Heart left ventricle (tissue), 16 donors: ENCODE measurements around the gene PTPRK. TPM values are rescaled to one million over a fixed set of nuclear protein-coding genes. Genes with fewer than 3 reads are reported as not detected.

Experiments
- ATAC-seq, 4 donors: fragments of 200-7000 bp; cut with Tn5 transposase; one replicate each; pipeline ENCODE4 v1.9.1; 2020 to 2022; ENCODE audit warnings: moderate library complexity in 4 of 4, mild to moderate bottlenecking in 3 of 4, moderate number of reproducible peaks in 1 of 4
- DNase-seq, 5 donors: peaks; one replicate each; pipeline ENCODE4 v3.0.0-alpha.2; 2020
- H3K27ac ChIP-seq, 12 donors: fragments of 200-600 bp; sonication (generic) in 4 of 12; one replicate each; pipeline versions ENCODE4 v1.5.0 to v1.8.0; 2016 to 2022; ENCODE audit warnings: mild to moderate bottlenecking in 2 of 12
- H3K27me3 ChIP-seq, 9 donors: fragments of 200-600 bp; sonication (generic) in 2 of 9; one replicate each; pipeline versions ENCODE4 v1.5.1 to v1.8.0; 2016 to 2022; ENCODE audit warnings: mild to moderate bottlenecking in 3 of 9
- H3K36me3 ChIP-seq, 9 donors: fragments of 200-600 bp; sonication (generic) in 2 of 9; one replicate each; pipeline versions ENCODE4 v1.5.0 to v1.8.0; 2018 to 2022; ENCODE audit warnings: mild to moderate bottlenecking in 2 of 9
- H3K4me1 ChIP-seq, 12 donors: fragments of 200-600 bp; sonication (generic) in 4 of 12; one replicate each; pipeline versions ENCODE4 v1.5.0 to v1.8.0; 2016 to 2022; ENCODE audit warnings: mild to moderate bottlenecking in 3 of 12
- H3K4me3 ChIP-seq, 12 donors: fragments of 200-600 bp; sonication (generic) in 4 of 12; one replicate each; pipeline versions ENCODE4 v1.5.0 to v1.8.0; 2017 to 2022; ENCODE audit warnings: mild to moderate bottlenecking in 9 of 12, moderate library complexity in 4 of 12
- H3K9me3 ChIP-seq, 12 donors: fragments of 200-600 bp; sonication (generic) in 4 of 12; one replicate each; pipeline versions ENCODE4 v1.5.0 to v1.8.0; 2016 to 2022; ENCODE audit warnings: mild to moderate bottlenecking in 1 of 12
- CTCF ChIP-seq, 12 donors: fragments of 200-600 bp; sonication (generic) in 4 of 12; IDR thresholded peaks; one replicate each; pipeline versions ENCODE4 v1.5.0 to v1.8.0; 2018 to 2022; ENCODE audit warnings: antibody characterized with exemption in 12 of 12, mild to moderate bottlenecking in 5 of 12
- POLR2A ChIP-seq, 2 donors: fragments of 450-650 bp; IDR thresholded peaks; one replicate each; pipeline ENCODE4 v1.6.1; 2017; ENCODE audit warnings: antibody characterized with exemption in 2 of 2, mild to moderate bottlenecking in 2 of 2, moderate library complexity in 2 of 2
- WGBS, 4 donors: extraction: QIAGEN DNeasy Blood & Tissue Kit in 2 of 4; methylation state at CpG; one replicate each; pipeline versions ENCODE4 v1.1.5 to v1.1.7; 2013 to 2018; 5-methylcytosine and 5-hydroxymethylcytosine counted together
- intact Hi-C, 10 donors: fragments of 100-400 bp; cut with DNase I; formaldehyde crosslinking; loops; one replicate each; pipeline versions ENCODE4 v1.11.1 to v1.14.2; 2022
- polyA plus RNA-seq, 2 donors: library from polyadenylated mRNA; stranded (reverse); fragments of 200-250 nt; gene quantifications; one replicate each; pipeline ENCODE4 v1.2.3, GENCODE V29; 2013
- total RNA-seq, 9 donors: library from RNA; depleted of rRNA in 2 of 9; stranded (reverse); fragments of >200 nt in 2 of 9; fragmentation: NEBNext Ultra II Directional in 3 of 9; extraction: Animal tissue kit (Norgen Biotek cat#: 25700) in 3 of 9; gene quantifications; one replicate each; pipeline versions ENCODE4 v1.1.0 to v1.2.4, GENCODE V29; 2016 to 2023
- donor health status: ischemic (EF 13 %, LVEDD 7.1; RV severe dilation, severe dysfunction).
- donor health status: healthy with polysubstance abuse.
- donor health status: DM: no; HTN: yes; CAD: no.
- donor health status: DM: no; HTN: no; CAD: no.
- donor health status: ischemic (EF 25% LVEDD 6.9; RV normal size, moderate dysfunction).
- donor health status: ischemic (EF 25% LVEDD 5.7; RV mildly dilated, moderate dysfunction).
- donor health status: healthy.
- donor health status: DM: yes; HTN: yes; CAD: no.
- donor health status: ischemic (EF 35%, LVEDD 5.7; RV mildly dilated, moderate dysfunction).
- donor health status: nonischemic (EF 11% LVEDD 7.7; RV severe dilation, severe dysfunction).
- donor health status: DM: yes; HTN: yes; CAD: no.
- donor health status: PGD.
- donor health status: ischemic (EF 29% LVEDD 5.4; RV normal size, mild dysfunction).
- donor health status: nonischemic (EF 23%, LVEDD 6.1; RV moderate dilation, normal function).

Gene PTPRK
- total and polyA plus RNA-seq, 11 donors, result 5.4 to 50.8 (median 38.5) TPM

- TF ChIP-seq CTCF (IDR thresholded peaks at IDR 0.05) (no peak), POLR2A (IDR thresholded peaks at IDR 0.05) (no peak)
- DNase-seq (no peak), ATAC-seq (no peak)
- Histone ChIP-seq H3K9me3 (peaks cover 0 to 9% (median 0%) of the 10 kb centered on the region in 12 donors), H3K36me3 (no peaks in the 10 kb centered on the region), H3K4me1 (peaks cover 0 to 24% (median 6%) of the 10 kb centered on the region in 12 donors), H3K4me3 (no peak overlapping the region), H3K27ac (no peak overlapping the region), H3K27me3 (no peaks in the 10 kb centered on the region)
- intact Hi-C loops, result no loop called here
- WGBS, 4 donors, result 79 to 90% (median 87%) methylated on average over 6 of the region's 6 CpGs
Measured at GRCh38 chr6:128414943-128415342, 105.5 kb downstream of the PTPRK start.

GRCh38 chr6:128413291-128413690 lies 107.1 kb downstream of the PTPRK start:
- Histone ChIP-seq H3K27me3 (no peaks in the 10 kb centered on the region), H3K27ac (no peak overlapping the region), H3K36me3 (no peaks in the 10 kb centered on the region), H3K4me1 (peaks cover 0 to 28% (median 5%) of the 10 kb centered on the region in 12 donors), H3K9me3 (peaks cover 0 to 3% (median 0%) of the 10 kb centered on the region in 12 donors), H3K4me3 (no peak overlapping the region)
- no peak for DNase-seq
- TF ChIP-seq POLR2A (IDR thresholded peaks at IDR 0.05) (no peak), CTCF (IDR thresholded peaks at IDR 0.05) (no peak)
- WGBS, 4 donors, result 94 to 99% (median 97%) methylated on average over 6 of the region's 6 CpGs
- intact Hi-C loops, result no loop called here
- no peak for ATAC-seq

GRCh38 chr6:128412680-128413079 lies 107.7 kb downstream of the PTPRK start:
- Histone ChIP-seq H3K36me3 (no peaks in the 10 kb centered on the region), H3K27me3 (no peaks in the 10 kb centered on the region), H3K4me1 (peaks cover 0 to 22% (median 5%) of the 10 kb centered on the region in 12 donors), H3K27ac (no peak overlapping the region), H3K4me3 (no peak overlapping the region), H3K9me3 (no peaks in the 10 kb centered on the region)
- WGBS, 4 donors, result 85 to 91% (median 89%) methylated on average over 4 of the region's 4 CpGs
- ATAC-seq (no peak), DNase-seq (no peak)
- intact Hi-C loops, result no loop called here
- TF ChIP-seq CTCF (IDR thresholded peaks at IDR 0.05) (no peak), POLR2A (IDR thresholded peaks at IDR 0.05) (no peak)

GRCh38 chr6:128410584-128410983 lies 109.8 kb downstream of the PTPRK start:
- Histone ChIP-seq H3K27me3 (no peaks in the 10 kb centered on the region), H3K36me3 (no peaks in the 10 kb centered on the region), H3K9me3 (no peaks in the 10 kb centered on the region), H3K4me3 (no peak overlapping the region), H3K4me1 (peaks cover 0 to 12% (median 0%) of the 10 kb centered on the region in 12 donors), H3K27ac (no peak overlapping the region)
- no peak for ATAC-seq
- 81 to 86% (median 85%) methylated on average over 4 of the region's 4 CpGs for WGBS, 4 donors
- DNase-seq, result no peak
- TF ChIP-seq CTCF (IDR thresholded peaks at IDR 0.05) (no peak), POLR2A (IDR thresholded peaks at IDR 0.05) (no peak)
- intact Hi-C loops, result no loop called here
